OCI-LY7 (cell line): Measurements from ENCODE around the gene NHP2. TPM values are rescaled to one million over a fixed set of nuclear protein-coding genes. Genes with fewer than 3 reads are reported as not detected.

Experiments
- BruUV-seq: library from RNA; stranded (reverse); fragments of 400-500 nt; replicated peaks from 2 replicates; lab custom pipeline; 2021; lab: Mats Ljungman, UMichigan
- CTCF ChIA-PET: fragments of 300-600 bp; sonication (Branson Sonifier 250); formaldehyde crosslinking; loops from one replicate; lab custom pipeline; 2022; ENCODE audit warnings: antibody characterized with exemption; ENCODE audit not compliant: unreplicated experiment; lab: Charles Lee
- POLR2A ChIA-PET: fragments of 300-600 bp; sonication (Branson Sonifier 250); formaldehyde crosslinking; loops from one replicate; lab custom pipeline; 2022; ENCODE audit warnings: antibody characterized with exemption; lab: Charles Lee
- DNase-seq: peaks from one replicate; pipeline ENCODE4 v3.0.0-alpha.2; 2015; ENCODE audit warnings: low spot score
- H2AFZ ChIP-seq: fragments of 200-600 bp; sonication (generic), shearing (Covaris generic); 2 replicates; pipeline ENCODE4 v1.6.1; 2014; ENCODE audit warnings: mild to moderate bottlenecking, antibody characterized with exemption, low read length, moderate library complexity
- H3K27ac ChIP-seq: fragments of 200-600 bp; sonication (generic); 2 replicates; pipeline ENCODE4 v1.5.1; 2014; ENCODE audit warnings: mixed run types, low read depth, mild to moderate bottlenecking, moderate library complexity, low read length, inconsistent platforms; ENCODE audit not compliant: poor library complexity, severe bottlenecking
- H3K36me3 ChIP-seq: fragments of 200-600 bp; sonication (generic); 2 replicates; pipeline ENCODE4 v1.6.1; 2014; ENCODE audit warnings: mild to moderate bottlenecking, antibody characterized with exemption, low read length, moderate library complexity, mixed read lengths; ENCODE audit not compliant: insufficient read depth
- H3K4me1 ChIP-seq: fragments of 200-600 bp; sonication (generic); 2 replicates; pipeline ENCODE4 v1.5.1; 2014; ENCODE audit warnings: mild to moderate bottlenecking, low read length; ENCODE audit not compliant: insufficient read depth, poor library complexity, severe bottlenecking
- H3K4me2 ChIP-seq: fragments of 200-600 bp; sonication (generic); 2 replicates; pipeline ENCODE4 v1.6.1; 2014; ENCODE audit warnings: mild to moderate bottlenecking, low read length
- H3K4me3 ChIP-seq: fragments of 200-600 bp; sonication (generic); 2 replicates; pipeline ENCODE4 v1.5.1; 2014; ENCODE audit warnings: mild to moderate bottlenecking, low read depth, low read length; ENCODE audit not compliant: poor library complexity, severe bottlenecking
- H3K79me2 ChIP-seq: fragments of 200-600 bp; sonication (generic); 2 replicates; pipeline ENCODE4 v1.6.1; 2016; ENCODE audit warnings: low read depth, mild to moderate bottlenecking, low read length, moderate library complexity, mixed read lengths; ENCODE audit not compliant: insufficient read depth
- H3K9me2 ChIP-seq: fragments of 200-600 bp; sonication (generic); 2 replicates; pipeline ENCODE4 v1.6.1; 2016; ENCODE audit warnings: mild to moderate bottlenecking, low read length, mixed read lengths; ENCODE audit not compliant: insufficient read depth
- H3K9me3 ChIP-seq: fragments of 200-600 bp; sonication (generic); 2 replicates; pipeline ENCODE4 v1.6.1; 2014; ENCODE audit warnings: mild to moderate bottlenecking, mixed run types, low read length, mixed read lengths
- H4K20me1 ChIP-seq: fragments of 200-600 bp; sonication (generic); 2 replicates; pipeline ENCODE4 v1.6.1; 2014; ENCODE audit warnings: mild to moderate bottlenecking, antibody characterized with exemption, low read length, moderate library complexity, mixed read lengths; ENCODE audit not compliant: insufficient read depth
- CTCF ChIP-seq: fragments of 200-600 bp; sonication (generic); conservative IDR thresholded peaks from 2 replicates; pipeline ENCODE4 v1.5.1; 2014; ENCODE audit warnings: mild to moderate bottlenecking, antibody characterized with exemption, low read length, moderate library complexity, mixed read lengths
- EZH2phosphoT487 ChIP-seq: fragments of 200-600 bp; sonication (generic); IDR thresholded peaks from 2 replicates; pipeline ENCODE4 v1.6.1; 2018; ENCODE audit warnings: low read depth, borderline replicate concordance, mild to moderate bottlenecking, mixed run types, antibody characterized with exemption, low read length, moderate library complexity, mixed read lengths
- intact Hi-C: fragments of 100-400 bp; cut with micrococcal nuclease; formaldehyde crosslinking; loops from one replicate; pipeline ENCODE4 v1.10.0; 2022; ENCODE audit not compliant: unreplicated experiment
- total RNA-seq, 2 experiments: library from RNA; depleted of rRNA in 1 of 2; stranded (reverse); fragments of >200 nt in 1 of 2; shearing (Covaris generic) in 1 of 2; gene quantifications; 2 replicates each; pipeline ENCODE4 v1.2.3, GENCODE V29; 2014 to 2022

The NHP2 gene
- total RNA-seq, 2 experiments from 2014 or later = 216 to 309 TPM

- no peak for TF ChIP-seq EZH2phosphoT487
- no peak overlapping the region for H3K27ac ChIP-seq
- DNase-seq = no peak
- H3K79me2 ChIP-seq = no peaks in the 10 kb centered on the region
- BruUV-seq = TSS peak; percentile 25
- no peaks in the 10 kb centered on the region for H4K20me1 ChIP-seq
- no peaks in the 10 kb centered on the region for H3K9me3 ChIP-seq
- intact Hi-C loops = no loop called here
- ChIA-PET POLR2A (no interaction called here), CTCF (no interaction called here)
- H3K4me1 ChIP-seq = no peaks in the 10 kb centered on the region
- no peak overlapping the region for H3K4me2 ChIP-seq
- no peaks in the 10 kb centered on the region for H3K9me2 ChIP-seq
- peaks cover 93% of the 10 kb centered on the region for H3K36me3 ChIP-seq
- no peak overlapping the region for H3K4me3 ChIP-seq
- H2AFZ ChIP-seq = no peak overlapping the region
Measured at GRCh38 chr5:178141550-178141949, 12.1 kb downstream of the NHP2 start.

- no peak for DNase-seq
- POLR2A ChIA-PET = interaction anchor here (0.7 to 0.8 kb wide), 2 partner anchors 15 to 16 kb away, joined by 3 read pairs; partner anchors contain the start of gene NHP2
- no peaks in the 10 kb centered on the region for H4K20me1 ChIP-seq
- H3K4me2 ChIP-seq = no peak overlapping the region
- no peaks in the 10 kb centered on the region; the same call in 1 of the 2 replicates for H3K79me2 ChIP-seq
- H3K4me3 ChIP-seq = no peak overlapping the region
- TF ChIP-seq CTCF (no peak), EZH2phosphoT487 (no peak)
- peaks cover 93% of the 10 kb centered on the region for H3K36me3 ChIP-seq
- H2AFZ ChIP-seq = no peak overlapping the region
- CTCF ChIA-PET = interaction anchor here (1.1 kb wide), 1 partner anchor 35 kb away, joined by 3 read pairs; no protein-coding TSS in a partner anchor
- no TSS peak for BruUV-seq
- intact Hi-C loops = no loop called here
- no peaks in the 10 kb centered on the region for H3K4me1 ChIP-seq
- no peaks in the 10 kb centered on the region for H3K9me2 ChIP-seq
- H3K9me3 ChIP-seq = no peaks in the 10 kb centered on the region
- no peak overlapping the region for H3K27ac ChIP-seq
Measured at GRCh38 chr5:178137991-178138390, 15.7 kb downstream of the NHP2 start.

- Histone ChIP-seq H3K4me2 (no peak overlapping the region), H3K36me3 (peaks cover 84% of the 10 kb centered on the region), H2AFZ (no peak overlapping the region), H4K20me1 (no peaks in the 10 kb centered on the region), H3K9me3 (no peaks in the 10 kb centered on the region), H3K4me1 (peaks cover 5% of the 10 kb centered on the region), H3K9me2 (no peaks in the 10 kb centered on the region), H3K79me2 (peaks cover 7% of the 10 kb centered on the region; the same call in 1 of the 2 replicates), H3K4me3 (no peak overlapping the region), H3K27ac (no peak overlapping the region)
- ChIA-PET POLR2A (interaction anchor here (3.0 kb wide), 1 partner anchor 17 kb away, joined by 13 read pairs; no protein-coding TSS in a partner anchor), CTCF (interaction anchor here (1.1 kb wide), 1 partner anchor 34 kb away, joined by 3 read pairs; no protein-coding TSS in a partner anchor)
- BruUV-seq = no TSS peak
- TF ChIP-seq CTCF = no peak
- no peak for TF ChIP-seq EZH2phosphoT487
- intact Hi-C loops = no loop called here
- DNase-seq = no peak
Measured at GRCh38 chr5:178136990-178137389, 16.7 kb downstream of the NHP2 start.
